WERI-Rb-1 (cell line): ENCODE results near the gene COPZ2.
A peak's percentile ranks its signal among the peaks of the same experiment; 100 is the strongest.

Experiments used
- DNase-seq: peaks from one replicate; pipeline ENCODE4 v3.0.0-alpha.2; 2020
- H3K27ac ChIP-seq: fragments of 250-450 bp; sonication (Bioruptor Pico); 2 replicates; pipeline ENCODE4 v1.5.1; 2020; ENCODE audit warnings: mild to moderate bottlenecking, moderate library complexity
- H3K27me3 ChIP-seq: fragments of 250-450 bp; sonication (Bioruptor Pico); 2 replicates; pipeline ENCODE4 v1.5.1; 2021; ENCODE audit warnings: mild to moderate bottlenecking, low read depth, moderate library complexity; ENCODE audit not compliant: insufficient read depth, severe bottlenecking
- H3K36me3 ChIP-seq: fragments of 250-450 bp; sonication (Bioruptor Pico); 2 replicates; pipeline ENCODE4 v1.5.1; 2020; ENCODE audit warnings: mild to moderate bottlenecking, moderate library complexity
- H3K4me3 ChIP-seq: 2 replicates; pipeline ENCODE4 v1.5.1; 2011; ENCODE audit warnings: low read depth, mild to moderate bottlenecking, control low read depth, low read length
- H3K9me3 ChIP-seq: fragments of 250-450 bp; sonication (Bioruptor Pico); 2 replicates; pipeline ENCODE4 v1.5.1; 2021; ENCODE audit warnings: mild to moderate bottlenecking, moderate library complexity; ENCODE audit not compliant: severe bottlenecking
- TF ChIP-seq, protein P1 (sequence below): IDR thresholded peaks from 2 replicates; pipeline ENCODE4 v1.5.1; 2011; ENCODE audit warnings: low read depth, mild to moderate bottlenecking, control low read depth, inconsistent platforms, low read length

COPZ2 gene

GRCh38 chr17:47987240-47987835 is 50.3 kb downstream of the COPZ2 start:
- TF ChIP-seq, protein P1, sequence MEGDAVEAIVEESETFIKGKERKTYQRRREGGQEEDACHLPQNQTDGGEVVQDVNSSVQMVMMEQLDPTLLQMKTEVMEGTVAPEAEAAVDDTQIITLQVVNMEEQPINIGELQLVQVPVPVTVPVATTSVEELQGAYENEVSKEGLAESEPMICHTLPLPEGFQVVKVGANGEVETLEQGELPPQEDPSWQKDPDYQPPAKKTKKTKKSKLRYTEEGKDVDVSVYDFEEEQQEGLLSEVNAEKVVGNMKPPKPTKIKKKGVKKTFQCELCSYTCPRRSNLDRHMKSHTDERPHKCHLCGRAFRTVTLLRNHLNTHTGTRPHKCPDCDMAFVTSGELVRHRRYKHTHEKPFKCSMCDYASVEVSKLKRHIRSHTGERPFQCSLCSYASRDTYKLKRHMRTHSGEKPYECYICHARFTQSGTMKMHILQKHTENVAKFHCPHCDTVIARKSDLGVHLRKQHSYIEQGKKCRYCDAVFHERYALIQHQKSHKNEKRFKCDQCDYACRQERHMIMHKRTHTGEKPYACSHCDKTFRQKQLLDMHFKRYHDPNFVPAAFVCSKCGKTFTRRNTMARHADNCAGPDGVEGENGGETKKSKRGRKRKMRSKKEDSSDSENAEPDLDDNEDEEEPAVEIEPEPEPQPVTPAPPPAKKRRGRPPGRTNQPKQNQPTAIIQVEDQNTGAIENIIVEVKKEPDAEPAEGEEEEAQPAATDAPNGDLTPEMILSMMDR, result no peak
- H3K36me3 ChIP-seq, result peaks cover 30% of the 10 kb centered on the region
- H3K27me3 ChIP-seq, result no peaks in the 10 kb centered on the region
- H3K27ac ChIP-seq, result peak overlapping the region; percentile 12; the same call in 1 of the 2 replicates
- no peak overlapping the region for H3K4me3 ChIP-seq
- peak; percentile 37 for DNase-seq
- no peaks in the 10 kb centered on the region for H3K9me3 ChIP-seq

- H3K4me3 ChIP-seq, result no peak overlapping the region
- H3K27ac ChIP-seq, result no peak overlapping the region
- TF ChIP-seq, protein P1, result no peak
- H3K9me3 ChIP-seq, result no peaks in the 10 kb centered on the region
- no peaks in the 10 kb centered on the region for H3K27me3 ChIP-seq
- peaks cover 38% of the 10 kb centered on the region for H3K36me3 ChIP-seq
- no peak for DNase-seq
These were observed 51.1 kb downstream of the COPZ2 start for GRCh38 chr17:47986520-47986919.

DNA sequence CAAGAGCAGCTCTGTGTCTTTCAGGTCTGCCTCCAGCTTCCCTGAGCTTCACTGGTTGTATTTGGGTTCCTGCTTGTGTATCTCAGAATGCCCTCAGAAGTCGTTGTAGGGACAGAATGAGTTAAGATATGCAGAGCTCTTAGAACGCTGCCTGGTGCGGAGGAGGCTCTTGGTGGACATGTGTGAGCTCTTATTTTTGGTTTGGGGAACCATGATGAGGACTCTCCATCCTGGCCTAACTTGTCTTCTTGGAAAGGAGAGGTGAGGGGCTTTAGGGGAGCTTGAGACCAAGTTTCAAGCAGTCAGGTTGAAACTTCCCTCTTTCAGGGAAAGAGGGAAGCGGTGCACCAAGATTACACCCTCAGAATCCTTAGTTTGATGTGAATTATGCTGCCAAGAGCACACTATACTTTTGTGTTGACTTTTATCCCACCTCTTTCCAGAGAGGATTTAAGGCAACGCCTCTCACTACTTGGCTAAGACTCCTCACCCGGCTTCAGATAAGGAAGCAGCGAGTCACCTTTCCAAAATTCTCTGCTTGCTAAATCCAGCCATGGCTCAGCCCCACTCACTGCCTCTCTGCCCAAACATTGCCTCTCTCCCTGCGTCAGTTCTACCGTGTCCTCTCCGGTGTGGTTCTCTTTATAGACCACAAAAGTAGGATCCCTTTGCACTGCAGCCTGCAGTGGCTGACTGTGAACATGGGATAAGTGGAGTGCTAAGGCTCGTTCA is 53.9 kb downstream of the COPZ2 start:
- Histone ChIP-seq H3K36me3 (peaks cover 67% of the 10 kb centered on the region), H3K4me3 (no peak overlapping the region), H3K27ac (peak overlapping the region; percentile 64), H3K27me3 (no peaks in the 10 kb centered on the region), H3K9me3 (no peaks in the 10 kb centered on the region)
- TF ChIP-seq, protein P1, result no peak
- DNase-seq, result no peak

DNA sequence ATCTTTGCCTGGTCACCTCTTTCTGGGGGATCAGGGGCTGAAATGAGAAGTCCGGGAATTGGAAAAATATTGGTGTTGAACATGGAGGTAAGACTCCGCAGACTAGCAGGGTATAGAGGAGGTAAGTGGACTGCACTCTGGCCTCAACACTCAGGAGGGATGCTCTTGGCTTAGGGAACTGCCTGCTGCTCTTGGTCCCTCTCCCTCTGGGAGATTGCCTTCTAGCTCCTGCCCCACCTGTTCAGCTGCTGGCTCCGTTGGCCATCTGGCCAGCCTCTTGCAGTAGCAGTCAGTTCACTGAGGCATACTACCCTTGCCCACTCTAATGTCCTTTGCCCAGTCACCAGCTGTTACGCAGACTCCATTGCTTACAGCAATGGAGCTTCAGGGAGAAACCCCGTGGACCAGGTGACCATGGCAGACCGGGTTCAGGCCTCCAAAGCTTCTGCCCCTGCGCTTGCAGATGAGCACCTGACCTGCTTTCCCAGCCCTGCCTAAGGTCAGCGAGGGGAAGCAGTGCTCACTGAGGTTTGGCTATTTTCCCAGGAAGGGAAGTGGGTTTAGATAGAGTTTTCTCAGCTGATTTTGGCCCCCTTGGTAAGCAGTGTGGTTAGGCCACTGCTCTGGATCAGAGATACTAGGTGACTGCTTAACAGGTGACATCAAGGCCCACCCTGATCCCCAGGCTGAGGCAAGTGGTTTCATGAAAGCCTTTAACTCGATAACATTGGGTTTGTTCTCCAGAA is 54.8 kb downstream of the COPZ2 start:
- Histone ChIP-seq H3K4me3 (no peak overlapping the region), H3K27ac (peak overlapping the region; percentile 64), H3K36me3 (peaks cover 75% of the 10 kb centered on the region), H3K27me3 (no peaks in the 10 kb centered on the region), H3K9me3 (no peaks in the 10 kb centered on the region)
- peak; percentile 84 for DNase-seq
- TF ChIP-seq, protein P1, result no peak

GRCh38 chr17:47982091-47982617 is 55.4 kb downstream of the COPZ2 start:
- Histone ChIP-seq H3K4me3 (no peak overlapping the region), H3K27me3 (no peaks in the 10 kb centered on the region), H3K36me3 (peaks cover 82% of the 10 kb centered on the region), H3K9me3 (no peaks in the 10 kb centered on the region), H3K27ac (peak overlapping the region; percentile 64)
- TF ChIP-seq, protein P1, result no peak
- DNase-seq, result no peak
